Measurements from ENCODE around the gene LDB2. TPM values are rescaled to one million over a fixed set of nuclear protein-coding genes. Genes with fewer than 3 reads are reported as not detected.

Gene LDB2
- total and polyA plus RNA-seq, 7 donors: 7.0 to 18.9 (median 10.1) TPM

- 72 to 82% (median 77%) methylated on average over 1 of the region's 1 CpG for WGBS, 3 donors
- intact Hi-C loops (cut with DNase I): no loop called here
- no peak for TF ChIP-seq CTCF (IDR thresholded peaks at IDR 0.05)
- DNase-seq (no peak), ATAC-seq (no peak)
- Histone ChIP-seq H3K27me3 (ENCODE audit: insufficient read depth in 3 of 3, low read length in 2 of 3) (no peaks in the 10 kb centered on the region), H3K4me3 (no peak overlapping the region), H3K36me3 (ENCODE audit: insufficient read depth in 1 of 2, low read depth in 1 of 2) (no peaks in the 10 kb centered on the region), H3K27ac (no peak overlapping the region), H3K9me3 (no peaks in the 10 kb centered on the region), H3K4me1 (no peaks in the 10 kb centered on the region)
Measured at GRCh38 chr4:16914208-16914607, 15.8 kb upstream of the LDB2 start.

GRCh38 chr4:16912896-16913295 lies 14.5 kb upstream of the LDB2 start:
- ATAC-seq: no peak
- no peak for DNase-seq
- WGBS, 3 donors: 77 to 83% (median 80%) methylated on average over 5 of the region's 5 CpGs
- H3K27me3 ChIP-seq (ENCODE audit: insufficient read depth in 3 of 3, low read length in 2 of 3): no peaks in the 10 kb centered on the region
- no peaks in the 10 kb centered on the region for H3K9me3 ChIP-seq
- no peaks in the 10 kb centered on the region for H3K4me1 ChIP-seq
- intact Hi-C loops (cut with DNase I): no loop called here
- H3K36me3 ChIP-seq (ENCODE audit: insufficient read depth in 1 of 2, low read depth in 1 of 2): no peaks in the 10 kb centered on the region
- TF ChIP-seq CTCF (IDR thresholded peaks at IDR 0.05): no peak
- no peak overlapping the region for H3K4me3 ChIP-seq
- H3K27ac ChIP-seq: no peak overlapping the region

GRCh38 chr4:16909281-16909680 lies 10.8 kb upstream of the LDB2 start:
- 31 to 40% (median 33%) methylated on average over 8 of the region's 8 CpGs for WGBS, 3 donors

GRCh38 chr4:16908377-16909021 lies 10.1 kb upstream of the LDB2 start:
- ATAC-seq: no peak

More at GRCh38 chr4:16909281-16909680, 10.8 kb upstream of the LDB2 start:
- intact Hi-C loops (cut with DNase I): no loop called here
- DNase-seq (no peak), ATAC-seq (no peak)
- H3K27me3 ChIP-seq (ENCODE audit: insufficient read depth in 3 of 3, low read length in 2 of 3): no peaks in the 10 kb centered on the region
- H3K36me3 ChIP-seq (ENCODE audit: insufficient read depth in 1 of 2, low read depth in 1 of 2): no peaks in the 10 kb centered on the region
- no peaks in the 10 kb centered on the region for H3K4me1 ChIP-seq
- TF ChIP-seq CTCF (IDR thresholded peaks at IDR 0.05): no peak
- H3K4me3 ChIP-seq: no peak overlapping the region
- no peak overlapping the region for H3K27ac ChIP-seq
- H3K9me3 ChIP-seq: no peaks in the 10 kb centered on the region

More at GRCh38 chr4:16908377-16909021, 10.1 kb upstream of the LDB2 start:
- intact Hi-C loops (cut with DNase I): no loop called here
- TF ChIP-seq CTCF (IDR thresholded peaks at IDR 0.05): no peak
- no peaks in the 10 kb centered on the region for H3K36me3 ChIP-seq (ENCODE audit: insufficient read depth in 1 of 2, low read depth in 1 of 2)
- WGBS, 3 donors: 79 to 89% (median 83%) methylated on average over 6 of the region's 6 CpGs
- no peaks in the 10 kb centered on the region for H3K4me1 ChIP-seq
- no peak for DNase-seq
- H3K9me3 ChIP-seq: no peaks in the 10 kb centered on the region
- H3K4me3 ChIP-seq: no peak overlapping the region
- H3K27me3 ChIP-seq (ENCODE audit: insufficient read depth in 3 of 3, low read length in 2 of 3): no peaks in the 10 kb centered on the region
- no peak overlapping the region for H3K27ac ChIP-seq

All from psoas muscle (tissue), 8 donors.